Calu3 (cell line): ENCODE results near the gene SLC27A4. TPM values are rescaled to one million over a fixed set of nuclear protein-coding genes. Genes with fewer than 3 reads are reported as not detected.

Source experiments
- BruUV-seq: library from RNA; stranded (reverse); fragments of 400-500 nt; replicated peaks from 2 replicates; lab custom pipeline; 2021; lab: Mats Ljungman, UMichigan
- CTCF ChIA-PET: fragments of 300-600 bp; sonication (Branson Sonifier 250); formaldehyde crosslinking; loops from one replicate; lab custom pipeline; 2022; ENCODE audit warnings: antibody characterized with exemption; lab: Charles Lee
- DNase-seq: peaks from one replicate; pipeline ENCODE4 v3.0.0; 2022
- H3K27ac Mint-ChIP-seq: one replicate; pipeline ENCODE4 v1.8.0; 2022; ENCODE audit warnings: mixed read lengths; ENCODE audit not compliant: unreplicated experiment
- H3K27me3 Mint-ChIP-seq: one replicate; pipeline ENCODE4 v1.8.0; 2022; ENCODE audit warnings: mixed read lengths; ENCODE audit not compliant: unreplicated experiment
- H3K36me3 Mint-ChIP-seq: one replicate; pipeline ENCODE4 v1.8.0; 2022; ENCODE audit warnings: mild to moderate bottlenecking, moderate library complexity, mixed read lengths; ENCODE audit not compliant: insufficient read depth, unreplicated experiment
- H3K4me1 Mint-ChIP-seq: one replicate; pipeline ENCODE4 v1.8.0; 2022; ENCODE audit warnings: mild to moderate bottlenecking, low read depth, mixed read lengths; ENCODE audit not compliant: unreplicated experiment
- H3K4me3 Mint-ChIP-seq: one replicate; pipeline ENCODE4 v1.8.0; 2022; ENCODE audit warnings: mild to moderate bottlenecking, low read depth, moderate library complexity, mixed read lengths; ENCODE audit not compliant: unreplicated experiment
- H3K9me3 Mint-ChIP-seq: one replicate; pipeline ENCODE4 v1.8.0; 2022; ENCODE audit warnings: low read depth, mixed read lengths; ENCODE audit not compliant: unreplicated experiment
- CTCF ChIP-seq: fragments of 200-600 bp; IDR thresholded peaks from one replicate; pipeline ENCODE4 v1.8.0; 2022; ENCODE audit warnings: antibody characterized with exemption; ENCODE audit not compliant: unreplicated experiment
- intact Hi-C: fragments of 100-400 bp; cut with micrococcal nuclease; formaldehyde crosslinking; loops from one replicate; pipeline ENCODE4 v1.10.0; 2022; ENCODE audit not compliant: unreplicated experiment
- total RNA-seq: library from RNA; stranded (reverse); gene quantifications from 2 replicates; pipeline ENCODE4 v1.2.3, GENCODE V29; 2022

Gene SLC27A4
- total RNA-seq, 1 experiment from 2014 or later = 13.8 TPM

GRCh38 chr9:128389395-128390149 lies 49.2 kb downstream of the SLC27A4 start:
- H3K36me3 Mint-ChIP-seq = peaks cover 10% of the 10 kb centered on the region
- intact Hi-C loops = no loop called here
- no peak for DNase-seq
- no peak overlapping the region for H3K27ac Mint-ChIP-seq
- H3K4me1 Mint-ChIP-seq = no peaks in the 10 kb centered on the region
- no peak overlapping the region for H3K4me3 Mint-ChIP-seq
- H3K9me3 Mint-ChIP-seq = no peaks in the 10 kb centered on the region
- TF ChIP-seq CTCF = no peak
- CTCF ChIA-PET = no interaction called here
- BruUV-seq = TSS peak; percentile 63
- no peaks in the 10 kb centered on the region for H3K27me3 Mint-ChIP-seq

GRCh38 chr9:128390150-128390812 lies 50.0 kb downstream of the SLC27A4 start:
- Mint-ChIP-seq H3K36me3 (peaks cover 10% of the 10 kb centered on the region), H3K4me1 (no peaks in the 10 kb centered on the region), H3K4me3 (no peak overlapping the region), H3K27ac (no peak overlapping the region), H3K27me3 (no peaks in the 10 kb centered on the region), H3K9me3 (no peaks in the 10 kb centered on the region)
- intact Hi-C loops = no loop called here
- DNase-seq = no peak
- CTCF ChIA-PET = no interaction called here
- no peak for TF ChIP-seq CTCF
- BruUV-seq = no TSS peak

GRCh38 chr9:128390813-128391711 lies 50.7 kb downstream of the SLC27A4 start:
- BruUV-seq = no TSS peak
- no peak for TF ChIP-seq CTCF
- Mint-ChIP-seq H3K36me3 (peaks cover 10% of the 10 kb centered on the region), H3K27ac (no peak overlapping the region), H3K9me3 (no peaks in the 10 kb centered on the region), H3K4me1 (no peaks in the 10 kb centered on the region), H3K4me3 (no peak overlapping the region), H3K27me3 (no peaks in the 10 kb centered on the region)
- CTCF ChIA-PET = no interaction called here
- intact Hi-C loops = no loop called here
- DNase-seq = no peak

- peaks cover 3% of the 10 kb centered on the region for H3K4me1 Mint-ChIP-seq
- H3K27ac Mint-ChIP-seq = no peak overlapping the region
- H3K4me3 Mint-ChIP-seq = no peak overlapping the region
- no TSS peak for BruUV-seq
- no peak for DNase-seq
- H3K9me3 Mint-ChIP-seq = no peaks in the 10 kb centered on the region
- H3K36me3 Mint-ChIP-seq = peaks cover 10% of the 10 kb centered on the region
- CTCF ChIA-PET = no interaction called here
- no peak for TF ChIP-seq CTCF
- intact Hi-C loops = no loop called here
- H3K27me3 Mint-ChIP-seq = peaks cover 6% of the 10 kb centered on the region
These were observed 51.6 kb downstream of the SLC27A4 start for GRCh38 chr9:128391956-128392301.
